GM18519 (cell line): ENCODE results near the gene SREBF1.
A peak's percentile ranks its signal among the peaks of the same experiment; 100 is the strongest.

ENCODE experiments used
- ATAC-seq: cut with Tn5 transposase; IDR thresholded peaks from one replicate; pipeline ENCODE4 v1.9.1; 2021; ENCODE audit warnings: mild to moderate bottlenecking, moderate library complexity; ENCODE audit not compliant: unreplicated experiment, low FRiP score

SREBF1 gene

DNA sequence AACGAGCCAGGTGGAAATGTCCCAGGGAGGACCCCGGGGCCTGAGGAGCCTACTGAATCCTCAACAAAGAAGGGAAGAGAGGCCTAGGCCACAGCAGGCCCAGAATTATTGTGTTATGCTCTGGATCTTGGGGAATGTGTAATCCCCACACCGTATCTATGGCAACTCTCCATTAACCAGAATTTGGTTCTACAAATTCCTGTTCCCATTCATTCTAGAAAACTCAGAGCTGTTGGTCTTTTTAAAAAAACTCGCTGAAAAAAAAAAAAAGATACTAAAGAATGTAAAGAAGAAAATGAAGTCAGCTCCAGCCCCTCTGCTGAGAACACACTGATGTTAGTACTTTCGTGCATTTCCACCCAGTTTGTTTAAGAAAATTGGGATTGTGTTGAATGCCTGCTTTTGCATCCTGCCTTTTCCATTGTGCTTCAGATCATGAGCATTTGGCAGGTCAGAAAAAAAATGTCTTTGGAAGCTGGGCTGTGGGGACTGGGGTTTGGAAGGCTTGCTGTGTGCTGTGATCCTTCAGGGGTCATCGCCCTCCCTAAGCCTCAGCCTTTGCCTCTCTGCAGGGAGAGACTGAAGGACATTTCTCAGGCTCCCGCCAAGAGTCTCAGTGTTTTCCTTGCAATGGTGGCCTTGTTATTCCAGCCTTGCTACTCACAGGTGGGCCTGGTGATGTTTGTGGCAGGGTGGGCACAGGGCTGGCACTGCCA lies 69.5 kb downstream of the SREBF1 start:
- ATAC-seq: no peak

DNA sequence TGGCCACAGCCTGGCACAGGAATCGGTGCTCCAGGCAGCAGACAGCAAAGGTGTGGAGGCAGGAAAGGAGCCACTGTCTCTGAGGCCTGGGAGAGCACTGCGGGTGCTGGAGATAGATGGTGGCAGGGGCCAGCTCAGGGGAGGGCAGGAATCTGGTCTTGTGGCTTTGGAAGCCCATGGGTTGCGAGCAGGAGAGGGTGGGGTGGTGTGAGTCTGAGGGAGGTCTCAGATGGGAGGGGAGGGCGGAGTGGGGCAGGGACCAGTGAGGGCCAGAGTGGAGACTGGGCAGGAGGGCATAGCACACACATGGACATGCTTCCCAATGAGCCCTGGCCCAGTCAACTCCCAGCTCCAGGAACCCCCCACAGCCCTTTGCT lies 70.1 kb downstream of the SREBF1 start:
- no peak for ATAC-seq

- peak; percentile 41 for ATAC-seq
These were observed 70.6 kb downstream of the SREBF1 start for GRCh38 chr17:17766077-17766743.

GRCh38 chr17:17765359-17766076 lies 71.3 kb downstream of the SREBF1 start:
- peak; percentile 2 for ATAC-seq

GRCh38 chr17:17763734-17764133 lies 73.1 kb downstream of the SREBF1 start:
- ATAC-seq: no peak

DNA sequence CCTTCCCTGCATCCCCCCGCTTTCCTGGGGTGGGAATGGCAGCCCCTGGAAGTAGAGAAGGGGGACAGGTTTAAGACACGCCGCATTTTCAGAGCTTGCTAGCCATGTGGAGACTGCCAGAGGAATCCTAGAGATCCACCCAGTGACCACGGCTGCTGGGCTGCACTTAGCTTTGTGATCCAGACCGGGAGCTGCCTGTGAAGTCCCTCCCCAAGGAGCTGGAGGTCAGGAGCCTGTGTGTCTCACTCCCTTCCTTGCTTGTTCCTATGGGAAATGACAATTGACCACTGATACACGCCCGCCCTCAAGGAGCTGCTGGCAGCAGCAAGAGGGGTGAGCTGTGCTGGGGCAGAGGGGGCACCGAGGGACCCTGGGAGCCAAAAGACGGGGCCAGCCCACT lies 73.7 kb downstream of the SREBF1 start:
- ATAC-seq: no peak

- no peak for ATAC-seq
These were observed 74.1 kb downstream of the SREBF1 start for GRCh38 chr17:17762744-17763105.
